Breast epithelium (tissue), 3 donors: ENCODE measurements around the gene DYNC1LI2.

Source experiments
- CTCF ChIP-seq, 3 donors: fragments of 450-650 bp; IDR thresholded peaks; one replicate each; pipeline ENCODE4 v1.5.1; 2016 to 2017; ENCODE audit warnings: antibody characterized with exemption in 3 of 3, mild to moderate bottlenecking in 3 of 3, moderate library complexity in 3 of 3
- POLR2A ChIP-seq: fragments of 450-650 bp; IDR thresholded peaks from one replicate; pipeline ENCODE4 v1.6.1; 2016; ENCODE audit warnings: antibody characterized with exemption, mild to moderate bottlenecking, moderate library complexity
- POLR2AphosphoS5 ChIP-seq, 3 donors: sonication (generic); formaldehyde crosslinking; IDR thresholded peaks; one replicate each; pipeline ENCODE4 v1.6.1; 2017; ENCODE audit warnings: antibody characterized with exemption in 3 of 3

GRCh38 chr16:66703406-66704215 is 47.8 kb downstream of the DYNC1LI2 start:
- TF ChIP-seq POLR2A (no peak), CTCF (IDR thresholded peaks at IDR 0.05) (no peak), POLR2AphosphoS5 (IDR thresholded peaks at IDR 0.05) (no peak)
